K562 (cell line): ENCODE results near the gene CHSY1. TPM values are rescaled to one million over a fixed set of nuclear protein-coding genes. Genes with fewer than 3 reads are reported as not detected.

Source experiments
- CTCFL ChIP-seq: IDR thresholded peaks from 2 replicates; pipeline ENCODE4 v1.6.1; 2011; ENCODE audit warnings: borderline replicate concordance, low read depth, mild to moderate bottlenecking, moderate library complexity, low read length; ENCODE audit not compliant: insufficient read depth, poor library complexity, severe bottlenecking
- HDAC6 ChIP-seq: IDR thresholded peaks from 2 replicates; pipeline ENCODE4 v1.6.1; 2012; ENCODE audit warnings: low read depth, mild to moderate bottlenecking, control low read depth, inconsistent platforms, low read length, moderate library complexity
- HSF4 ChIP-seq: fragments of 250-450 bp; sonication (Bioruptor Pico); IDR thresholded peaks from 2 replicates; pipeline ENCODE4 v2.1.2; 2022; ENCODE audit warnings: mild to moderate bottlenecking, moderate library complexity, borderline replicate concordance
- MAZ ChIP-seq, 2 experiments: fragments of 450-650 bp in 1 of 2; sonication (generic) in 1 of 2; formaldehyde crosslinking; IDR thresholded peaks in 1 of 2; conservative IDR thresholded peaks in 1 of 2; 2 replicates each; pipeline versions ENCODE4 v1.4.0 to v1.5.0; 2020; ENCODE audit warnings: mild to moderate bottlenecking in 1 of 2, missing genetic modification reagents in 1 of 2
- SREBF1 ChIP-seq: fragments of 150-350 bp; IDR thresholded peaks from 2 replicates; pipeline ENCODE4 v1.6.1; 2014; ENCODE audit warnings: antibody characterized with exemption, low read depth, low read length, borderline replicate concordance
- TAL1 ChIP-seq: fragments of 450-650 bp; IDR thresholded peaks from 2 replicates; pipeline ENCODE4 v1.6.1; 2016; ENCODE audit warnings: mild to moderate bottlenecking
- ZBTB7A ChIP-seq: IDR thresholded peaks from 2 replicates; pipeline ENCODE4 v1.6.1; 2011; ENCODE audit warnings: low read depth, mild to moderate bottlenecking, low read length, moderate library complexity, borderline replicate concordance; ENCODE audit not compliant: control insufficient read depth
- ZNF589 ChIP-seq: fragments of 200-800 bp; sonication (Bioruptor generic); IDR thresholded peaks from 2 replicates; pipeline ENCODE4 v1.6.1; 2016; ENCODE audit warnings: low read depth, missing genetic modification characterization, missing compliant biosample characterization
- polyA plus RNA-seq, 8 experiments: library from polyadenylated mRNA; depleted of rRNA in 4 of 8; stranded (reverse) in 5 of 8; unstranded in 3 of 8; fragments of >200 nt; fragmentation: Nextera tagmentation in 2 of 8; fragmentation: Illumina TruSeq in 1 of 8; extraction: Ambion mirVana in 2 of 8; extraction: Trizol in 1 of 8; gene quantifications; 2 replicates each; pipeline versions ENCODE4 v1.2.1 to v1.2.3, GENCODE V29; 2011 to 2014; ENCODE audit warnings: inconsistent platforms in 1 of 8, missing spikeins in 1 of 8
- total RNA-seq, 7 experiments: library from RNA; depleted of rRNA in 6 of 7; stranded (reverse); fragments of >200 nt in 6 of 7; fragmentation: Illumina TruSeq in 2 of 7; extraction: Trizol in 2 of 7; gene quantifications; 2 replicates each; pipeline versions ENCODE4 v1.2.1 to v1.2.3, GENCODE V29; 2011 to 2021; ENCODE audit warnings: low replicate concordance in 1 of 7
- TF ChIP-seq, protein P1 (sequence below): fragments of 450-650 bp; IDR thresholded peaks from 2 replicates; pipeline ENCODE4 v1.6.1; 2016; ENCODE audit warnings: mild to moderate bottlenecking, moderate library complexity
- TF ChIP-seq, protein P2 (sequence below): fragments of 250-450 bp; sonication (Bioruptor Pico); IDR thresholded peaks from 2 replicates; pipeline ENCODE4 v1.8.0; 2022; ENCODE audit warnings: inconsistent platforms, mild to moderate bottlenecking, moderate library complexity, borderline replicate concordance

The CHSY1 gene
- total and polyA plus RNA-seq, 9 of the 15 experiments (the other 6 are each of a cell fraction or from before 2014, with no cell fraction given), result 7.0 to 16.4 (median 13.4) TPM

GRCh38 chr15:101294731-101295606 lies 43.1 kb upstream of the CHSY1 start, which contains the start of gene SNRPA1 (continued):
- TF ChIP-seq SREBF1, result no peak
- TF ChIP-seq, protein P1, sequence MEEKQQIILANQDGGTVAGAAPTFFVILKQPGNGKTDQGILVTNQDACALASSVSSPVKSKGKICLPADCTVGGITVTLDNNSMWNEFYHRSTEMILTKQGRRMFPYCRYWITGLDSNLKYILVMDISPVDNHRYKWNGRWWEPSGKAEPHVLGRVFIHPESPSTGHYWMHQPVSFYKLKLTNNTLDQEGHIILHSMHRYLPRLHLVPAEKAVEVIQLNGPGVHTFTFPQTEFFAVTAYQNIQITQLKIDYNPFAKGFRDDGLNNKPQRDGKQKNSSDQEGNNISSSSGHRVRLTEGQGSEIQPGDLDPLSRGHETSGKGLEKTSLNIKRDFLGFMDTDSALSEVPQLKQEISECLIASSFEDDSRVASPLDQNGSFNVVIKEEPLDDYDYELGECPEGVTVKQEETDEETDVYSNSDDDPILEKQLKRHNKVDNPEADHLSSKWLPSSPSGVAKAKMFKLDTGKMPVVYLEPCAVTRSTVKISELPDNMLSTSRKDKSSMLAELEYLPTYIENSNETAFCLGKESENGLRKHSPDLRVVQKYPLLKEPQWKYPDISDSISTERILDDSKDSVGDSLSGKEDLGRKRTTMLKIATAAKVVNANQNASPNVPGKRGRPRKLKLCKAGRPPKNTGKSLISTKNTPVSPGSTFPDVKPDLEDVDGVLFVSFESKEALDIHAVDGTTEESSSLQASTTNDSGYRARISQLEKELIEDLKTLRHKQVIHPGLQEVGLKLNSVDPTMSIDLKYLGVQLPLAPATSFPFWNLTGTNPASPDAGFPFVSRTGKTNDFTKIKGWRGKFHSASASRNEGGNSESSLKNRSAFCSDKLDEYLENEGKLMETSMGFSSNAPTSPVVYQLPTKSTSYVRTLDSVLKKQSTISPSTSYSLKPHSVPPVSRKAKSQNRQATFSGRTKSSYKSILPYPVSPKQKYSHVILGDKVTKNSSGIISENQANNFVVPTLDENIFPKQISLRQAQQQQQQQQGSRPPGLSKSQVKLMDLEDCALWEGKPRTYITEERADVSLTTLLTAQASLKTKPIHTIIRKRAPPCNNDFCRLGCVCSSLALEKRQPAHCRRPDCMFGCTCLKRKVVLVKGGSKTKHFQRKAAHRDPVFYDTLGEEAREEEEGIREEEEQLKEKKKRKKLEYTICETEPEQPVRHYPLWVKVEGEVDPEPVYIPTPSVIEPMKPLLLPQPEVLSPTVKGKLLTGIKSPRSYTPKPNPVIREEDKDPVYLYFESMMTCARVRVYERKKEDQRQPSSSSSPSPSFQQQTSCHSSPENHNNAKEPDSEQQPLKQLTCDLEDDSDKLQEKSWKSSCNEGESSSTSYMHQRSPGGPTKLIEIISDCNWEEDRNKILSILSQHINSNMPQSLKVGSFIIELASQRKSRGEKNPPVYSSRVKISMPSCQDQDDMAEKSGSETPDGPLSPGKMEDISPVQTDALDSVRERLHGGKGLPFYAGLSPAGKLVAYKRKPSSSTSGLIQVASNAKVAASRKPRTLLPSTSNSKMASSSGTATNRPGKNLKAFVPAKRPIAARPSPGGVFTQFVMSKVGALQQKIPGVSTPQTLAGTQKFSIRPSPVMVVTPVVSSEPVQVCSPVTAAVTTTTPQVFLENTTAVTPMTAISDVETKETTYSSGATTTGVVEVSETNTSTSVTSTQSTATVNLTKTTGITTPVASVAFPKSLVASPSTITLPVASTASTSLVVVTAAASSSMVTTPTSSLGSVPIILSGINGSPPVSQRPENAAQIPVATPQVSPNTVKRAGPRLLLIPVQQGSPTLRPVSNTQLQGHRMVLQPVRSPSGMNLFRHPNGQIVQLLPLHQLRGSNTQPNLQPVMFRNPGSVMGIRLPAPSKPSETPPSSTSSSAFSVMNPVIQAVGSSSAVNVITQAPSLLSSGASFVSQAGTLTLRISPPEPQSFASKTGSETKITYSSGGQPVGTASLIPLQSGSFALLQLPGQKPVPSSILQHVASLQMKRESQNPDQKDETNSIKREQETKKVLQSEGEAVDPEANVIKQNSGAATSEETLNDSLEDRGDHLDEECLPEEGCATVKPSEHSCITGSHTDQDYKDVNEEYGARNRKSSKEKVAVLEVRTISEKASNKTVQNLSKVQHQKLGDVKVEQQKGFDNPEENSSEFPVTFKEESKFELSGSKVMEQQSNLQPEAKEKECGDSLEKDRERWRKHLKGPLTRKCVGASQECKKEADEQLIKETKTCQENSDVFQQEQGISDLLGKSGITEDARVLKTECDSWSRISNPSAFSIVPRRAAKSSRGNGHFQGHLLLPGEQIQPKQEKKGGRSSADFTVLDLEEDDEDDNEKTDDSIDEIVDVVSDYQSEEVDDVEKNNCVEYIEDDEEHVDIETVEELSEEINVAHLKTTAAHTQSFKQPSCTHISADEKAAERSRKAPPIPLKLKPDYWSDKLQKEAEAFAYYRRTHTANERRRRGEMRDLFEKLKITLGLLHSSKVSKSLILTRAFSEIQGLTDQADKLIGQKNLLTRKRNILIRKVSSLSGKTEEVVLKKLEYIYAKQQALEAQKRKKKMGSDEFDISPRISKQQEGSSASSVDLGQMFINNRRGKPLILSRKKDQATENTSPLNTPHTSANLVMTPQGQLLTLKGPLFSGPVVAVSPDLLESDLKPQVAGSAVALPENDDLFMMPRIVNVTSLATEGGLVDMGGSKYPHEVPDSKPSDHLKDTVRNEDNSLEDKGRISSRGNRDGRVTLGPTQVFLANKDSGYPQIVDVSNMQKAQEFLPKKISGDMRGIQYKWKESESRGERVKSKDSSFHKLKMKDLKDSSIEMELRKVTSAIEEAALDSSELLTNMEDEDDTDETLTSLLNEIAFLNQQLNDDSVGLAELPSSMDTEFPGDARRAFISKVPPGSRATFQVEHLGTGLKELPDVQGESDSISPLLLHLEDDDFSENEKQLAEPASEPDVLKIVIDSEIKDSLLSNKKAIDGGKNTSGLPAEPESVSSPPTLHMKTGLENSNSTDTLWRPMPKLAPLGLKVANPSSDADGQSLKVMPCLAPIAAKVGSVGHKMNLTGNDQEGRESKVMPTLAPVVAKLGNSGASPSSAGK, result peak; percentile 78
- no peak for TF ChIP-seq HDAC6
- no peak for TF ChIP-seq HSF4
- TF ChIP-seq TAL1, result no peak
- TF ChIP-seq CTCFL, result no peak
- TF ChIP-seq, protein P2, sequence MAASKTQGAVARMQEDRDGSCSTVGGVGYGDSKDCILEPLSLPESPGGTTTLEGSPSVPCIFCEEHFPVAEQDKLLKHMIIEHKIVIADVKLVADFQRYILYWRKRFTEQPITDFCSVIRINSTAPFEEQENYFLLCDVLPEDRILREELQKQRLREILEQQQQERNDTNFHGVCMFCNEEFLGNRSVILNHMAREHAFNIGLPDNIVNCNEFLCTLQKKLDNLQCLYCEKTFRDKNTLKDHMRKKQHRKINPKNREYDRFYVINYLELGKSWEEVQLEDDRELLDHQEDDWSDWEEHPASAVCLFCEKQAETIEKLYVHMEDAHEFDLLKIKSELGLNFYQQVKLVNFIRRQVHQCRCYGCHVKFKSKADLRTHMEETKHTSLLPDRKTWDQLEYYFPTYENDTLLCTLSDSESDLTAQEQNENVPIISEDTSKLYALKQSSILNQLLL (CRISPR knock-in tag), result no peak
- peak; percentile 92 to 95 for TF ChIP-seq MAZ (CRISPR knock-in tag; conservative IDR thresholded peaks at IDR 0.05 in 1 of 2, IDR thresholded peaks at IDR 0.05 in 1 of 2)
- peak; percentile 67; the same call in 1 of the 2 replicates for TF ChIP-seq ZBTB7A
- TF ChIP-seq ZNF589, result no peak
